Gastrocnemius medialis (tissue), 4 donors: ENCODE measurements around the gene HSPA12B. TPM values are rescaled to one million over a fixed set of nuclear protein-coding genes. Genes with fewer than 3 reads are reported as not detected.

Experiments used
- ATAC-seq, 2 donors: fragments of 150-250 bp; one replicate each; pipeline ENCODE4 v1.9.1; 2016
- DNase-seq, 2 donors: peaks; one replicate each; pipeline ENCODE4 v3.0.0-alpha.2; 2019
- H3K27ac ChIP-seq, 4 donors: fragments of 200-600 bp; sonication (generic); 1 replicate in 1 of 4; 2 replicates in 3 of 4; pipeline ENCODE4 v1.5.1; 2016 to 2018; ENCODE audit warnings: mild to moderate bottlenecking in 2 of 4, moderate library complexity in 1 of 4
- H3K27me3 ChIP-seq, 3 donors: fragments of 200-600 bp; sonication (generic) in 2 of 3; 1 replicate in 1 of 3; 2 replicates in 2 of 3; pipeline versions ENCODE4 v1.5.1 to v1.6.0; 2016 to 2019; ENCODE audit warnings: mild to moderate bottlenecking in 1 of 3, moderate library complexity in 1 of 3
- H3K36me3 ChIP-seq, 2 donors: fragments of 200-600 bp; sonication (generic) in 1 of 2; one replicate each; pipeline ENCODE4 v1.5.1; 2017 to 2018
- H3K4me1 ChIP-seq, 2 donors: fragments of 200-600 bp; sonication (generic) in 1 of 2; one replicate each; pipeline ENCODE4 v1.5.1; 2016 to 2017; ENCODE audit warnings: mild to moderate bottlenecking in 2 of 2
- H3K4me3 ChIP-seq, 4 donors: fragments of 200-600 bp; sonication (generic) in 3 of 4; 1 replicate in 1 of 4; 2 replicates in 3 of 4; pipeline ENCODE4 v1.5.1; 2016 to 2019; ENCODE audit warnings: mild to moderate bottlenecking in 2 of 4
- H3K9me3 ChIP-seq, 3 donors: fragments of 200-600 bp; sonication (generic) in 2 of 3; 1 replicate in 1 of 3; 2 replicates in 2 of 3; pipeline ENCODE4 v1.5.1; 2016 to 2019
- CTCF ChIP-seq, 5 experiments: fragments of 450-650 bp in 3 of 5; fragments of 200-600 bp in 2 of 5; sonication (generic) in 2 of 5; IDR thresholded peaks in 4 of 5; conservative IDR thresholded peaks in 1 of 5; 1 replicate in 4 of 5; 2 replicates in 1 of 5; pipeline ENCODE4 v1.5.1; 2016 to 2019; ENCODE audit warnings: antibody characterized with exemption in 5 of 5, mild to moderate bottlenecking in 3 of 5, moderate library complexity in 3 of 5
- POLR2A ChIP-seq, 2 donors: fragments of 450-650 bp; IDR thresholded peaks; one replicate each; pipeline ENCODE4 v1.6.1; 2017; ENCODE audit warnings: antibody characterized with exemption in 2 of 2, mild to moderate bottlenecking in 2 of 2, moderate library complexity in 2 of 2
- in situ Hi-C, 4 donors: fragments of 200-750 bp; cut with MboI; loops; one replicate each; pipeline versions ENCODE4 v1.15.0 to v1.8.0; 2017; ENCODE audit warnings: low sequenced_read_pairs in 4 of 4
- intact Hi-C: fragments of 100-400 bp; cut with DNase I; formaldehyde crosslinking; loops from one replicate; pipeline ENCODE4 v1.15.1; 2023; ENCODE audit warnings: low total_unique reads
- total RNA-seq, 4 donors: library from RNA; depleted of rRNA; stranded (reverse); fragments of >200 nt; gene quantifications; one replicate each; pipeline versions ENCODE4 v1.1.0 to v1.2.3, GENCODE V29; 2016

Gene HSPA12B
- total RNA-seq, 4 donors from 2014 or later = 3.7 to 8.5 (median 5.8) TPM

- DNase-seq = peak; percentile 40 to 53
- H3K27me3 ChIP-seq = no peaks in the 10 kb centered on the region
- peak overlapping the region in 1 of 4 donors; percentile 24 for H3K27ac ChIP-seq
- TF ChIP-seq POLR2A (IDR thresholded peaks at IDR 0.05) = no peak
- peak; percentile 94 to 98 (median 97) for TF ChIP-seq CTCF (IDR thresholded peaks at IDR 0.05 in 4 of 5, conservative IDR thresholded peaks at IDR 0.05 in 1 of 5)
- in situ Hi-C loops (loop anchor here in 2 of 4 donors (5.0 to 10.0 kb wide), 2 partner anchors 34 to 46 kb away; partner anchors contain the start of gene GFRA4 (in 1 of the 2)), intact Hi-C loops (loop anchor here (1.0 kb wide), 1 partner anchor 35 kb away; no protein-coding TSS in a partner anchor)
- no peaks in the 10 kb centered on the region for H3K9me3 ChIP-seq
- peaks cover 5 to 16% of the 10 kb centered on the region in 2 donors for H3K4me1 ChIP-seq
- H3K36me3 ChIP-seq = no peaks in the 10 kb centered on the region
- ATAC-seq = no peak
- H3K4me3 ChIP-seq = peak overlapping the region in 1 of 4 donors; percentile 10
Measured at GRCh38 chr20:3710703-3711483, 21.6 kb upstream of the HSPA12B start.

GRCh38 chr20:3711484-3711941 is 21.0 kb upstream of the HSPA12B start:
- ATAC-seq (no peak), DNase-seq (no peak)
- H3K4me1 ChIP-seq = peaks cover 4 to 15% of the 10 kb centered on the region in 2 donors
- no peaks in the 10 kb centered on the region for H3K9me3 ChIP-seq
- no peak overlapping the region for H3K27ac ChIP-seq
- H3K36me3 ChIP-seq = no peaks in the 10 kb centered on the region
- intact Hi-C loops = loop anchor here (1.0 kb wide), 1 partner anchor 35 kb away; no protein-coding TSS in a partner anchor
- in situ Hi-C loops = loop anchor here in 2 of 4 donors (5.0 to 10.0 kb wide), 2 partner anchors 34 to 47 kb away; partner anchors contain the start of gene GFRA4 (in 1 of the 2)
- TF ChIP-seq CTCF (IDR thresholded peaks at IDR 0.05 in 4 of 5, conservative IDR thresholded peaks at IDR 0.05 in 1 of 5) (no peak), POLR2A (IDR thresholded peaks at IDR 0.05) (no peak)
- no peaks in the 10 kb centered on the region for H3K27me3 ChIP-seq
- peak overlapping the region in 1 of 4 donors; percentile 10 for H3K4me3 ChIP-seq

GRCh38 chr20:3712279-3712873 is 20.1 kb upstream of the HSPA12B start, which contains the start of gene SIGLEC1:
TSS of gene SIGLEC1 (minus strand) at chr20:3712600. CDS start at chr20:3707128, 5,472 bp downstream.
- H3K27me3 ChIP-seq = no peaks in the 10 kb centered on the region
- ATAC-seq (no peak), DNase-seq (peak; percentile 39 to 62)
- TF ChIP-seq POLR2A (IDR thresholded peaks at IDR 0.05) (no peak), CTCF (IDR thresholded peaks at IDR 0.05 in 4 of 5, conservative IDR thresholded peaks at IDR 0.05 in 1 of 5) (no peak)
- peaks cover 0 to 9% of the 10 kb centered on the region in 2 donors for H3K4me1 ChIP-seq
- H3K27ac ChIP-seq = no peak within 1 kb of the TSS
- intact Hi-C loops (no loop called here), in situ Hi-C loops (loop anchor here in 2 of 4 donors (5.0 to 10.0 kb wide), 2 partner anchors 35 to 48 kb away; partner anchors contain the start of gene GFRA4 (in 1 of the 2))
- H3K36me3 ChIP-seq = no peaks in the 10 kb centered on the region
- H3K9me3 ChIP-seq = no peaks in the 10 kb centered on the region
- H3K4me3 ChIP-seq = peak within 1 kb of the TSS in 1 of 4 donors; percentile 10

GRCh38 chr20:3714092-3714491 is 18.4 kb upstream of the HSPA12B start:
- Histone ChIP-seq H3K4me1 (peaks cover 0 to 3% of the 10 kb centered on the region in 2 donors), H3K9me3 (no peaks in the 10 kb centered on the region), H3K36me3 (no peaks in the 10 kb centered on the region), H3K4me3 (no peak overlapping the region), H3K27me3 (no peaks in the 10 kb centered on the region), H3K27ac (no peak overlapping the region)
- ATAC-seq (no peak), DNase-seq (no peak)
- intact Hi-C loops (no loop called here), in situ Hi-C loops (loop anchor here in 2 of 4 donors (5.0 to 10.0 kb wide), 2 partner anchors 37 to 49 kb away; partner anchors contain the start of gene GFRA4 (in 1 of the 2))
- TF ChIP-seq POLR2A (IDR thresholded peaks at IDR 0.05) (no peak), CTCF (IDR thresholded peaks at IDR 0.05 in 4 of 5, conservative IDR thresholded peaks at IDR 0.05 in 1 of 5) (no peak)
